GM19372 (cell line): ENCODE measurements around the gene ARHGEF17.

Experiments used
- ATAC-seq: cut with Tn5 transposase; IDR thresholded peaks from one replicate; pipeline ENCODE4 v1.9.1; 2021; ENCODE audit warnings: mild to moderate bottlenecking, low read depth, moderate library complexity; ENCODE audit not compliant: unreplicated experiment

ARHGEF17 gene

GRCh38 chr11:73399636-73400035 lies 91.6 kb downstream of the ARHGEF17 start:
- no peak for ATAC-seq

- no peak for ATAC-seq
Observed at GRCh38 chr11:73400293-73400692, 92.2 kb downstream of the ARHGEF17 start.

- no peak for ATAC-seq
Observed at GRCh38 chr11:73401217-73401923, 93.3 kb downstream of the ARHGEF17 start.

- ATAC-seq, result no peak
Observed at GRCh38 chr11:73401924-73402833, 94.1 kb downstream of the ARHGEF17 start.

GRCh38 chr11:73402834-73403185 lies 94.7 kb downstream of the ARHGEF17 start:
- ATAC-seq, result no peak

- no peak for ATAC-seq
Observed at GRCh38 chr11:73403541-73403940, 95.5 kb downstream of the ARHGEF17 start.

GRCh38 chr11:73404048-73404447 lies 96.0 kb downstream of the ARHGEF17 start:
- ATAC-seq, result no peak

GRCh38 chr11:73404506-73405145 lies 96.5 kb downstream of the ARHGEF17 start:
- ATAC-seq, result no peak

GRCh38 chr11:73405146-73405510 lies 97.1 kb downstream of the ARHGEF17 start:
- no peak for ATAC-seq

GRCh38 chr11:73406131-73406530 lies 98.1 kb downstream of the ARHGEF17 start:
- no peak for ATAC-seq

GRCh38 chr11:73406619-73407018 lies 98.5 kb downstream of the ARHGEF17 start:
- no peak for ATAC-seq

- no peak for ATAC-seq
Observed at GRCh38 chr11:73409431-73409830, 101.4 kb downstream of the ARHGEF17 start.

- ATAC-seq, result no peak
Observed at GRCh38 chr11:73410627-73411026, 102.6 kb downstream of the ARHGEF17 start.

- ATAC-seq, result no peak
Observed at GRCh38 chr11:73411031-73411430, 103.0 kb downstream of the ARHGEF17 start.

- no peak for ATAC-seq
Observed at GRCh38 chr11:73412308-73412707, 104.2 kb downstream of the ARHGEF17 start.

- no peak for ATAC-seq
Observed at GRCh38 chr11:73413256-73413655, 105.2 kb downstream of the ARHGEF17 start.

- no peak for ATAC-seq
Observed at GRCh38 chr11:73414977-73415651, 107.0 kb downstream of the ARHGEF17 start.

GRCh38 chr11:73415854-73416615 lies 108.0 kb downstream of the ARHGEF17 start:
- ATAC-seq, result no peak

- ATAC-seq, result no peak
Observed at GRCh38 chr11:73416786-73417185, 108.7 kb downstream of the ARHGEF17 start.
